HepG2 (cell line): Measurements from ENCODE around the gene SNAPC3.

Experiments used
- CTCF ChIP-seq: sonication (generic); formaldehyde crosslinking; IDR thresholded peaks from 2 replicates; pipeline ENCODE4 v1.5.0; 2020; ENCODE audit warnings: mild to moderate bottlenecking, missing genetic modification reagents, moderate library complexity
- HNF4G ChIP-seq, 2 experiments: sonication (generic) in 1 of 2; formaldehyde crosslinking in 1 of 2; IDR thresholded peaks; 2 replicates each; pipeline versions ENCODE4 v1.4.0 to v1.6.1; 2011 to 2020; ENCODE audit warnings: borderline replicate concordance in 2 of 2, low read depth in 2 of 2, mild to moderate bottlenecking in 2 of 2, low read length in 1 of 2, missing genetic modification reagents in 1 of 2, moderate library complexity in 1 of 2
- JUN ChIP-seq: sonication (generic); formaldehyde crosslinking; IDR thresholded peaks from 2 replicates; pipeline ENCODE4 v1.4.0; 2020; ENCODE audit warnings: mild to moderate bottlenecking, missing genetic modification reagents
- POLR2A ChIP-seq, 2 experiments: IDR thresholded peaks; 2 replicates each; pipeline ENCODE4 v1.6.1; 2011; ENCODE audit warnings: low read depth in 2 of 2, low read length in 2 of 2, mild to moderate bottlenecking in 1 of 2, moderate library complexity in 1 of 2; ENCODE audit not compliant: insufficient read depth in 1 of 2
- SETDB1 ChIP-seq: sonication (generic); formaldehyde crosslinking; IDR thresholded peaks from 2 replicates; pipeline ENCODE4 v1.5.1; 2020; ENCODE audit warnings: missing genetic modification reagents, mild to moderate bottlenecking, borderline replicate concordance
- SP140L ChIP-seq: sonication (generic); formaldehyde crosslinking; IDR thresholded peaks from 2 replicates; pipeline ENCODE4 v1.4.0; 2020; ENCODE audit warnings: missing genetic modification reagents, borderline replicate concordance
- TF ChIP-seq, protein P1 (sequence below): sonication (generic); formaldehyde crosslinking; IDR thresholded peaks from 2 replicates; pipeline ENCODE4 v1.8.1; 2023; ENCODE audit warnings: missing genetic modification reagents, mild to moderate bottlenecking, borderline replicate concordance

DNA sequence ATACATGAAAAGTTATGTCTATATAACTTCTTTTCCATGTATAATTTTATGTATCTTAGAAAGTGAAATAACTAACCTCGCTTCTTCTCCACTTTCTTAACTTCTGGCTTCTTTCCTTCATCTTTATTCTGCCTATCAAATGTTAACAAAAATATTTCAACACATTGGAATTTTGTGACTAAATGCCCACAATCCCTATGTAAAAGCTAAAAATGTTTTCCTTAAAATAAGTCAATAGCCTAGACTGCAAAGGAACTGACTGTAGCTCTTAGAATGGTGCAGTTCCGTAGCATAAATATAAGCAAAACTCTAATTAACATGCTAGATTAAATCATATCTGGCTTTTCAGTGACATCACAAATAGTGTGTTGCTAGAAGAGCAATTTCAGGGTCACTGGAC is 47.2 kb downstream of the SNAPC3 start:
- no peak for TF ChIP-seq SP140L (CRISPR knock-in tag)
- no peak for TF ChIP-seq CTCF (CRISPR knock-in tag)
- TF ChIP-seq JUN, result no peak
- TF ChIP-seq, protein P1, sequence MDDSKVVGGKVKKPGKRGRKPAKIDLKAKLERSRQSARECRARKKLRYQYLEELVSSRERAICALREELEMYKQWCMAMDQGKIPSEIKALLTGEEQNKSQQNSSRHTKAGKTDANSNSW (CRISPR knock-in tag), result no peak
- no peak for TF ChIP-seq SETDB1 (CRISPR knock-in tag)
- TF ChIP-seq POLR2A (IDR thresholded peaks at IDR 0.05; ENCODE audit: insufficient read depth in 1 of 2, low read depth in 2 of 2, low read length in 2 of 2), result no peak
- TF ChIP-seq HNF4G (IDR thresholded peaks at IDR 0.05; ENCODE audit: borderline replicate concordance, low read depth, low read length), result no peak
- no peak for TF ChIP-seq HNF4G (CRISPR knock-in tag; IDR thresholded peaks at IDR 0.05; ENCODE audit: borderline replicate concordance, low read depth)
